ENCODE measurements around the gene MBD2. TPM values are rescaled to one million over a fixed set of nuclear protein-coding genes. Genes with fewer than 3 reads are reported as not detected.

Gene MBD2
- polyA plus RNA-seq, 1 donor (not counting 4 experiments of a cell fraction or from before 2014, with no cell fraction given), result 212 TPM

DNA sequence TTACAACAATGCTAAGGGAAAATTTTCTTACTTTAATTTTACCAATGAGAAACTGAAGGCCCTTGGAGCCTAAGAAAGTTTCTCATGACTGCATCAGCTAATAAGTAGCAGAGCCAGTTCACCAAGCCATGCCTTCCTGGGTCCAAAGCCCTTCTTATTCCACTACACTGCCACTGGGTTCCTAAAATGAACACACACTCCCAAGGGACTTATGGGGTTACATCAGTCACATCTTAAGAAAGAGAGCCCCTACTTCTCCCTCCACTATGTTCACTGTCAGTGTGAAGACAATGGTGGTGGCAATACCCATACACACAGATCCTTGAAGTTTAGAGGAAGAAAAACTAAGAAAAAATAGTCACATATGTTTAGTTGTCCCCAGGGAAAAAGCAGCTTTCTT is 20.6 kb downstream of the MBD2 start:
- H3K36me3 ChIP-seq (ENCODE audit: control insufficient read depth in 2 of 2, extremely low read depth in 1 of 2, insufficient read depth in 2 of 2, low read length in 2 of 2), result peaks cover 2 to 19% of the 10 kb centered on the region in 2 experiments
- H3K79me2 ChIP-seq (ENCODE audit: control insufficient read depth, insufficient read depth, low read length), result peaks cover 88% of the 10 kb centered on the region
- peaks cover 5% of the 10 kb centered on the region for H4K20me1 ChIP-seq (ENCODE audit: control insufficient read depth, extremely low read depth, insufficient read depth, low read length)

DNA sequence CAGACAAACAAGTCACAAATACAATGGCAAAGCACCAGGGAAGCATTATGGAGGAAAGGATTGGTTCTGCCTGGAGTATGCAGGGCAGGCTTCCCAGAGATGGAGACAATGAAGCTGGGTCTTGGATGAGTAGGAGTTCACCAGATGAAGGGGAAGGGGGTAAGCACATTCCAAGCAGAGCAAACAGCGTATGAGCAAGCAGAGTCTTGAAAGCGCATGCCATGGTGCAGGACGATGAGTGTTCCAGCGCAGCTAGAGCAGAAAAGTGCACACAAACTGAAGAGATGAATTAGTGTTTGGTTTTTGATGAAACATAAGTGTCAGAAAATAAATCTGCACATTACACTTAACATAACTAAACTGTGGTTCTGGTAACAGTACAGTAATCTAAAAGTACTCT is 21.6 kb downstream of the MBD2 start:
- Histone ChIP-seq H3K36me3 (ENCODE audit: control insufficient read depth in 2 of 2, extremely low read depth in 1 of 2, insufficient read depth in 2 of 2, low read length in 2 of 2) (peaks cover 4 to 23% of the 10 kb centered on the region in 2 experiments), H3K9me3 (ENCODE audit: control insufficient read depth, low read depth, low read length) (no peaks in the 10 kb centered on the region), H3K79me2 (ENCODE audit: control insufficient read depth, insufficient read depth, low read length) (peaks cover 88% of the 10 kb centered on the region), H3K9ac (ENCODE audit: control insufficient read depth, extremely low read depth, insufficient read depth, low read length) (no peak overlapping the region), H3K4me1 (ENCODE audit: control insufficient read depth, extremely low read depth, insufficient read depth, low read length) (peaks cover 7% of the 10 kb centered on the region), H3K27me3 (ENCODE audit: control insufficient read depth, extremely low read depth, insufficient read depth, low read length) (no peaks in the 10 kb centered on the region), H4K20me1 (ENCODE audit: control insufficient read depth, extremely low read depth, insufficient read depth, low read length) (peaks cover 5% of the 10 kb centered on the region), H2AFZ (ENCODE audit: control insufficient read depth, low read length) (no peak overlapping the region), H3K4me2 (ENCODE audit: control insufficient read depth, extremely low read depth, insufficient read depth, low read depth, low read length) (no peak overlapping the region), H3K9me1 (ENCODE audit: control insufficient read depth, extremely low read depth, insufficient read depth, low read length) (no peaks in the 10 kb centered on the region), H3K4me3 (ENCODE audit: control insufficient read depth in 2 of 3, extremely low read depth in 1 of 3, insufficient read depth in 2 of 3, low read depth in 1 of 3, low read length in 3 of 3) (no peak overlapping the region), H3K27ac (ENCODE audit: control insufficient read depth, insufficient read depth, low read length) (no peak overlapping the region)
- TF ChIP-seq, protein P1, sequence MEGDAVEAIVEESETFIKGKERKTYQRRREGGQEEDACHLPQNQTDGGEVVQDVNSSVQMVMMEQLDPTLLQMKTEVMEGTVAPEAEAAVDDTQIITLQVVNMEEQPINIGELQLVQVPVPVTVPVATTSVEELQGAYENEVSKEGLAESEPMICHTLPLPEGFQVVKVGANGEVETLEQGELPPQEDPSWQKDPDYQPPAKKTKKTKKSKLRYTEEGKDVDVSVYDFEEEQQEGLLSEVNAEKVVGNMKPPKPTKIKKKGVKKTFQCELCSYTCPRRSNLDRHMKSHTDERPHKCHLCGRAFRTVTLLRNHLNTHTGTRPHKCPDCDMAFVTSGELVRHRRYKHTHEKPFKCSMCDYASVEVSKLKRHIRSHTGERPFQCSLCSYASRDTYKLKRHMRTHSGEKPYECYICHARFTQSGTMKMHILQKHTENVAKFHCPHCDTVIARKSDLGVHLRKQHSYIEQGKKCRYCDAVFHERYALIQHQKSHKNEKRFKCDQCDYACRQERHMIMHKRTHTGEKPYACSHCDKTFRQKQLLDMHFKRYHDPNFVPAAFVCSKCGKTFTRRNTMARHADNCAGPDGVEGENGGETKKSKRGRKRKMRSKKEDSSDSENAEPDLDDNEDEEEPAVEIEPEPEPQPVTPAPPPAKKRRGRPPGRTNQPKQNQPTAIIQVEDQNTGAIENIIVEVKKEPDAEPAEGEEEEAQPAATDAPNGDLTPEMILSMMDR (optimal IDR thresholded peaks at IDR 0.05 in 1 of 3, IDR thresholded peaks at IDR 0.05 in 1 of 3, conservative IDR thresholded peaks at IDR 0.05 in 1 of 3; ENCODE audit: extremely low read depth in 1 of 3, insufficient read depth in 2 of 3, low read length in 3 of 3), result no peak
- TF ChIP-seq EZH2 (IDR thresholded peaks at IDR 0.05; ENCODE audit: low read length), result no peak
- dilution Hi-C loops (cut with MboI; ENCODE audit: extremely low pct_ligation_motif_present, low sequenced_read_pairs), result no loop called here
- DNase-seq (ENCODE audit: low read depth, low spot score), result no peak
- FAIRE-seq, result no peak

More for the DNA sequence above, 20.6 kb downstream of the MBD2 start:
- H3K9me1 ChIP-seq (ENCODE audit: control insufficient read depth, extremely low read depth, insufficient read depth, low read length), result no peaks in the 10 kb centered on the region
- DNase-seq (ENCODE audit: low read depth, low spot score), result no peak
- TF ChIP-seq EZH2 (IDR thresholded peaks at IDR 0.05; ENCODE audit: low read length), result no peak
- TF ChIP-seq, protein P1 (optimal IDR thresholded peaks at IDR 0.05 in 1 of 3, IDR thresholded peaks at IDR 0.05 in 1 of 3, conservative IDR thresholded peaks at IDR 0.05 in 1 of 3; ENCODE audit: extremely low read depth in 1 of 3, insufficient read depth in 2 of 3, low read length in 3 of 3), result no peak
- H2AFZ ChIP-seq (ENCODE audit: control insufficient read depth, low read length), result no peak overlapping the region
- no peak overlapping the region for H3K4me2 ChIP-seq (ENCODE audit: control insufficient read depth, extremely low read depth, insufficient read depth, low read depth, low read length)
- FAIRE-seq, result no peak
- H3K9me3 ChIP-seq (ENCODE audit: control insufficient read depth, low read depth, low read length), result no peaks in the 10 kb centered on the region
- H3K4me1 ChIP-seq (ENCODE audit: control insufficient read depth, extremely low read depth, insufficient read depth, low read length), result peaks cover 7% of the 10 kb centered on the region
- H3K9ac ChIP-seq (ENCODE audit: control insufficient read depth, extremely low read depth, insufficient read depth, low read length), result no peak overlapping the region
- H3K27me3 ChIP-seq (ENCODE audit: control insufficient read depth, extremely low read depth, insufficient read depth, low read length), result no peaks in the 10 kb centered on the region
- dilution Hi-C loops (cut with MboI; ENCODE audit: extremely low pct_ligation_motif_present, low sequenced_read_pairs), result no loop called here
- H3K4me3 ChIP-seq (ENCODE audit: control insufficient read depth in 2 of 3, extremely low read depth in 1 of 3, insufficient read depth in 2 of 3, low read depth in 1 of 3, low read length in 3 of 3), result no peak overlapping the region
- H3K27ac ChIP-seq (ENCODE audit: control insufficient read depth, insufficient read depth, low read length), result no peak overlapping the region

All from keratinocyte (primary cell).